ENCODE data around the gene CCDC187.

DNA sequence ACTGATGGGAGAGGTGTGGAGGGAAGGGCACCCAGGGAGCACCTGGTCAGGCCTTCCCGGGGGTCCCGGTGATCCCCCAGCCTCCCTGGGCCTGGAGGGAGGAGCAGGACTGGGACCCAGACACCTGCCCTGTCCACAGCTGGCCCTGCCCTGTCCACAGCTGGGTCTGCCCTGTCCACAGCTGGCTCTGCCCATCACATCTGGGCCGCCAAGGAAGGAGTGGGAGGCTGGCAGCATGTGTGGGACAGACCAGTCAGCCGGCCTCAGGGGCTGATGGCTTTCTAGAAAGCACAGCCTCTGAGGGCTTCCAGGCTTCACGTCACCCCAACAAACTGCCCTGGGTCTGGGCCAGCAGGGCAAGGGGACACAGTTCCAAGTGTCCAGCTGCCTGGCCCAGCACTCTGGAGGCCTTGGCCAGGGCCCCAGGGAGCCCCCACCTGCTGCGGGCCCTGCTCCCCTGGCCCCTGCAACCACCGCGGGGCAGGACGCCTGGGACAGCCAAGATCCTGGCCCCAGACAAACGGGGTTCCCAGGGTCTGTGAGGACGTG, 47.4 kb upstream of the CCDC187 start:
- TF ChIP-seq, protein P1, sequence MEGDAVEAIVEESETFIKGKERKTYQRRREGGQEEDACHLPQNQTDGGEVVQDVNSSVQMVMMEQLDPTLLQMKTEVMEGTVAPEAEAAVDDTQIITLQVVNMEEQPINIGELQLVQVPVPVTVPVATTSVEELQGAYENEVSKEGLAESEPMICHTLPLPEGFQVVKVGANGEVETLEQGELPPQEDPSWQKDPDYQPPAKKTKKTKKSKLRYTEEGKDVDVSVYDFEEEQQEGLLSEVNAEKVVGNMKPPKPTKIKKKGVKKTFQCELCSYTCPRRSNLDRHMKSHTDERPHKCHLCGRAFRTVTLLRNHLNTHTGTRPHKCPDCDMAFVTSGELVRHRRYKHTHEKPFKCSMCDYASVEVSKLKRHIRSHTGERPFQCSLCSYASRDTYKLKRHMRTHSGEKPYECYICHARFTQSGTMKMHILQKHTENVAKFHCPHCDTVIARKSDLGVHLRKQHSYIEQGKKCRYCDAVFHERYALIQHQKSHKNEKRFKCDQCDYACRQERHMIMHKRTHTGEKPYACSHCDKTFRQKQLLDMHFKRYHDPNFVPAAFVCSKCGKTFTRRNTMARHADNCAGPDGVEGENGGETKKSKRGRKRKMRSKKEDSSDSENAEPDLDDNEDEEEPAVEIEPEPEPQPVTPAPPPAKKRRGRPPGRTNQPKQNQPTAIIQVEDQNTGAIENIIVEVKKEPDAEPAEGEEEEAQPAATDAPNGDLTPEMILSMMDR (IDR thresholded peaks at IDR 0.05) = no peak
- no peak for TF ChIP-seq POLR2AphosphoS5 (IDR thresholded peaks at IDR 0.05)
